HG03439 (cell line): ENCODE results near the gene UFC1.

Experiments used
- ATAC-seq: cut with Tn5 transposase; IDR thresholded peaks from one replicate; pipeline ENCODE4 v1.9.1; 2021; ENCODE audit warnings: mild to moderate bottlenecking, moderate library complexity; ENCODE audit not compliant: unreplicated experiment

Gene UFC1

DNA sequence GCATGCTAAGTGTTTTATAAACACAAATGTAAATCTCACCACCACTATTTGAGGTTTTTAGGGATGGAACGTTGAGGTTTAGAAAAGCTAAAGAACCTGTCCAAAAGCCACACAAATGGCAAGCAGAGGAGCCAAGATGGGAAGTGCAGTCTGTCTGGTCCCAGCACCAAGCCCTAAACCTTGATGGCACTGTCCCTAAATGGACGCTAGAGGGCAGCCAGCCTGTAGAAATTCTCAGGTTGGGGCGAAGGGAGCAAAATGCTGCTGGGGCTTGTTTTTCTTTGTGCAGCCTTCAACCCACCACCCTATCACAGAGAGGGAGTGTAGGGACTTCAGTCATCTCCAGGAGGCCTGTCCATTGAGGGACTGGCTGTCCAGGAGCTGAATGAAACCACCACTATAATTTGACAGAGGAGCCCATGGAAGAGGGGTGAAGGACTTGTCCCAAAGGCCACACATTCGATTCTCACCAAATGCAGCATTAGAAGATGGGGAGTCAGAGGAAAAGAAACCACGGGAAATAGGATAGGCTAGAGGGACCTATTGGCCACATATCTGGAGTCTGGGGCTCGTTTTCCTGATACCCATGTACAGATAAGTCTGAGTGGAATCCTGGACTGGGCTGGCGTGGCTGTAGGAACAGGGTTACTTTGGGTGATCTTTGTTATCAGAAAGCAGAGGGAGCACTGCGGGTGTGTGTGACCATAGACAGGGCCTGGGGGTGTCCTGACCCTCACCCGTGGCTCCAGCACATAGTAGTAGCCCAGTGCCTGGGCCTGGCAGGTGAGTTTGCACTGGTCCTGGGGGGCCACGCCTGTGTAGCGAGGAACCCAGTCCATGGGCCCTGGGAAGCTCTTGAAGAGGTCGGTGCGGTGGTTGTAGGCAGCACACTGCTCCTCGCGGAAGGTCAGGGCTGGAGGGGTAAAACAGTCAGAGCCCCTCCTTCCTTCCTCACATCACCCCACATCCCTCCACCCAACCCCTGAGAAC is 39.0 kb downstream of the UFC1 start:
- no peak for ATAC-seq

DNA sequence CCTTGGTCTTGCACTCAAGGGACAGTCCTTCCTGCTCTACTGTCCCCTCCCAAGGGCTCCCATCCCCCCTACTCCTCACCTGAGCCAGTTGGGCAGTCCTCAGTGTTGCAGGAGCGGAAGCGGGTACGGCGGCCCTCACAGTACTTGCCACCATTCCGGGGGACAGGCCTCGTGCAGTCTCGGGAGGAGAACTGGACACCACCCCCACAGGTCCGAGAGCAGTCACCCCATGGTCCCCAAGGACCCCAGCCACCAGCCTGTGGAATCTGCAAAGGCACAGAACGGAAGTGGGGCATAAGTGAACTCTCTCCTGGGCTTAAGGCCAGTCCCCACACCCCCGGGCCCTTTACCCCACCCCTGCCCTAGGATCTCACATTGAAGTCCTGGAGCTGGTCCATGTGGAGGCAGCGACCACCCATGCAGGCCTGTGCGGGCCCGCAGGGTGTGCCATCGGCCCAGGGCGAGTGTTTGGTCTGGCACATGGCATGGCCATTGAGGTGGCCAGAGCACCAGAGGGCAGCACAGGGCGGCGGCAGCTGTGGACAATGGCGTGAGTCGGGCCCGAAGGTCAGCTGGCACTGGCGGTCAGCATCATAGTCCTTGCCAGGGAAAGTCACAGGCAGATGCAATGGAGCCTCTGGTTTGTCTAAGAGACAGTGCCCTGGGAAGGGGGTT is 39.9 kb downstream of the UFC1 start:
- no peak for ATAC-seq

DNA sequence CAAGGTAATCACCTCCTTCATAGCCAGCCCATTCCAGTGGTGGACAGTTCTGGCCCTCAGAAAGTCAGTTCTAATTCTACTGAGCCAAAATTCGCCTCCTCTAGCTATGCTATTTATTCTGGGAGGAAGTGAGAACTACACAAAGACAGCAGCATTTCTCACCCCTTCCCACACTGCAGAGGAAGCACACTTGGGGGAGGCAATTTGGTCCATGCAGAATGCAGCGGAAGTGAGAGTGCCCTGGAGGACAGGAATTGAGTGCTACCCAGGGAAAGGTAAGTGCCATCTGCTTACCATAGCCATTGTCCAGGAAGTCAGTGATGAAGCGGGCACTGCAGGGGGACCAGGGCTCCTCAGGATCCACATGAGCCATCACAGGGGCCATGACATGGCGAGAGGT is 41.4 kb downstream of the UFC1 start:
- ATAC-seq: no peak

DNA sequence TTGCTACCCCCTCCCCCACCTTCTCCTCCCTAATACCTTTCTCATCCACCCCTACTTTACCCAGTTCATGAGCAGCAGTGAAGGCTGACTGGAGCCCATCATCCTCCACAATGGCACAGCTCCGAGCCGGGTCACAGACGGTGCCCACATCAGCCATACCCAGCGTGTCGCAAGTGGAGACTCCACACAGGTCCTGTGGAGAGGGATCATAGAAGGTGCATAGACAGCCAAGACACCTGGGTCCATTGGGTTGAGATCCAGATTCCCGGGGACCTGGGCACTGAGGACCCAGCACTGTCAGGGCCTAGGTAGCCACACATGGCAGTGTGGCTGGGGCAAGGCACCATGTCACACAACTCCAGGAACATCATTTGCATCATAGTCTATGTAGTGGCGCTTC is 42.3 kb downstream of the UFC1 start:
- ATAC-seq: no peak

DNA sequence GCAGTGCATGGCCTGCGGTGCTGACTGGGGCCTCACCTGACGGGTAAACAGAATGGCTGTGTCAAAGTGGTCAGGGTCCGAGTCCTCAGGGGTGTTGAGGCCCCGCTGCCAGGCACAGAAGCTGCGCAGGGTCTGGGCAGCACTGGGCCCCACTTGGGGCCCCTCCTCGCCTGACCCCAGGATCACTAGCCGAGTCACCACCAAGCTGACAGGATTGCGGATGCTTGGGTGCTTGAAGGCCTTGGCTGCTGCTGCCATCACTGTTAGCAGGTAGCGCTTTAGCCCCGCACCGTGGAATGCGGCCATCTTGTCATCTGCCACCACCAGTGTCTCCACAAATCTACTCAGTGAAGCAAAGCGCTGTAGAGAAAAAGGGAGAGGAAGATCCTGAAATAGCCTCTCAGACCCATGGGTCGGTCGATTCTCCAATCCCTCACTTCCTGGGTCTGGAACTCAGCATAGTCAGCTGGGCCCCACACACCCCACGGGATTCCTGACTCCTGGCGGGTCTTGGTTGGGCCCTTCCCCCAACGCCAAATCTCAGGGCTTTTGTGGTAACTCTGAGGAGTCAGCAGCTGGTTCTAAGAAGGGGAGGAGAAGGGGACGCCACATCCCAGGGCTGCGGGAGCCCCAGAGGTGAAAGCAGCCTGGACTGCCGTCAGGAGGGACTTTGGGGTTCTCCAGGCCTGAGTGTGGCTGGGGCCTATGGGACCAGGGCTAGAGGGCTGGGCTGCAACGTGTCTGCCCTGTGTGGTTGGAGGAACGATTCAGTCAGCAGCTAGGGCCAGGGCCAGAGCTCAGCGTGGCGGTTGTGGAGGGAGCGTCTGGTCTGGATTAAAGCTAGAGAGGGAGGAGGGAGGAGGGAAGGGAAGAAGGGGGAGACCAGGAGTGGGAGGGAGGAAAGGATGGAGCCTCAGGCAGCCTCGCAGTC is 43.0 kb downstream of the UFC1 start:
- ATAC-seq: no peak

DNA sequence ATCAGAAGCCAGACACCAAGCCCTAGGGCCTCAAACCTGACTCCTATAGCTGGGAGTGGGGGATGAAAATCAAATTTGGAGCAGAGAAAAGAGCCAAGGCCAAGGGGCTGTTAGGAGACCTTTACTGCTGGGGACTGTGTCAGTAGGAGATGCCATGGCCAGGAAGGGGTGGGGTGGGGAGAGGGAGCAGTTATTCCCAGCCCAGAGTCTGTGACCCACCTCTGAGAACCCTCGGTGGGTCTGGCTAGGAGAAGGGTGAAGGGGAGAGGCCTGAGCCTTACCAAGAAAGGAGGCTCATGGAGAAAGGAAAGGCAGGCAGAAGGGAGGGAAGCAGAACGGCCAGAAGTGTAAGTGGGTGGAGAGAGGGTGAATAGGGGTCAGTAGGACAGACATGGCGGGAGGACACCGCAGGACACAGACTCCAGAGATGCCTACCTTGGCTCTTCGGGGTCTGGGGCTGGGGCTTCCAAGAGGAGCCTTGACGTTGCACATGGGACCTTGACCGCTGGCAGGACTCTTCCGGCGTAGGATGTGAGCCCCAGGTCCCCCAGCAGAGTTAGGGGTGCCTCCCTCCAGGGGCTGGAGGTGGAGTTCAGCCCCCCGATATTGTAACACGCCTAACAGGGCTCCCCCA is 43.9 kb downstream of the UFC1 start:
- no peak for ATAC-seq

DNA sequence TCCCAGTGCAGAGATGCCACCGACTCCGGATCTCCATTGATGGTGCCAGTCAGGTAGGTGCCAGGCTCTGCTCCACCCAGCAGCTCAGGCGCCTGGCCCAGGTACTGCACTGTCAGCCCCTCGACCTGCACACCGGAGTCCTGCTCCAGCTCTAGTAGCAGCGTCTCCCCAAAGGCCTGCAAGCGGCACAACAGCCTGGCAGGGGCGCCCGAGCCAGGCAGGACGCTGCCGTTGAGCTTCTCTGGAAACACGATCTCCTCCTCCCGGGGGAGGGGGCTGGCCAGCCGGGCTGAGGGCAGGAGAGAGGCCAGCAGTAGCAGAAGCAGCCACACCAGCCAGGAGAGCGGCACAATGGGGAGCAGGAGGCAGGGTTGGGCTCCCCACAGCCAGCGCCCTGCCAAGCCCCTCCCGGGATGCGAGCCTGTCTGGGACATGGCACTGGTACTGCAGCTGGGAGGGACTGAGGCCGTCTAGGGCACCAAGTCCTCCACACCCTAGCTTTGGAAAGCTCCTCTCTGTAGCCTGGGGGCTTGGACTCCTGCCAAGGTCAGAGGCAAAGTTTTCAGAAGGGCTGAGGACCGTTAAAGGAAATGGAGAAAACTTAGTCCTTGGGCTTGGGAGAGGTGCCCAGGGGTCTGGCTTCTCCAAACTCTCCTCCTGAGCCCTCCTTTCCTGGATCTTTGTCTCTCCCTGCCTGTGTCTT is 44.6 kb downstream of the UFC1 start:
- no peak for ATAC-seq

DNA sequence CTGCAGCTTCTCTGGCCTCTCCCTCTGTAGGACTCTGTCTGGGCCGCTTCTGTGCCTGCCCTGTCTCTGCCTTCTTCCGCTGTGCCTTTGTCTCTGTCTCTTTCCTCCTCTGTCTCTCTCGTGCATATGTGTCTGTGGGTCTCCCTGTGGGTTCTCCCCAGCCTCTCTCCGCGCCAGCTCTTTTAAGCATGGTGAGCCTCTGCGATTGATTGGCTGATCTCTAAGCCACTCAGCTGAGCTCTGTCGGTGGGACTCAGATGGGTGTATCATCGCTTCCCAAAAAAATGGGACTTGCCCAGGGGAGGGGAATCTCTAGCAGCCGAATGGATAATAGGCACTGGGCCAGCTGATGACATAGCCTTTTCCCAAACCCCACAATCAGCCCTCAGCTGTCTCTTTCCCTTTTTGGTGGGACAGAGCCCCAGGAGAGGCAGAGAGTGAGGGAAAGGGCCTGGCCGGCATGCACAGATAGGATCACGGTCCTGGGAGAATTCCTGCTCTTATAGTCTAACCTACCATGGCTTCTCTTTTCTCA is 45.2 kb downstream of the UFC1 start, which contains the start of gene ADAMTS4:
Gene ADAMTS4, minus strand, starts transcription at position 158 of the 535 bp plus-strand sequence. CDS start 427 bp downstream, outside the sequence.
- no peak for ATAC-seq

DNA sequence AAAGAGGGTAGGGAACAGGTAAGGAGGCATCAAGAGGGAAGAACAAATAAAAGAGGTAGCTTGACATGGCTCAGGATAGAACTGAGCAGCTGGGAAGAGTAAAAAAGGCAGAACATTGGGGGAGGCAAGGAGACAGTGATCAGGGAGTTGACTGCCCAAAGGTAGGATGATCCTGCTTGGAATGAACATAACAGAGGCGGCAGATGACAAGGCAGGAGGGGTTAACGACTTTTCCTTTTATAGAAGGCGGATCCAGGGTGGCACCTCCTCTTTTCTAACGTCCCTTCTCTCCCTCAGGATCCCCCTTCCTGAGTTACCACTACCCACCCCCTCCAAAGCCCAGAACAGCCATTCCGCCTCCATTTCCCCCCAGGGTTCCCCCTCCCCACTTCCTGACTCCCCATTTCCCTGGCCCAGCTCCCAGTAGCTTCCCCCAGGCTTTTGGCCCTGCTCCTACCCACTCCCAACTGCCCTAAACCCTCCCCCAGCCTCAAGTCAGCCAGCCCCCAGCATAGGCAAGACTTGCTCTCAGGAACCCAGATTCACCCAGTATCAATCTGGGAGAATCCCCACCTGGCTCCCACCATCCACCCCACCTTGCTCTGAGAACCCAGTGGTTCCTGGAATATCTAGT is 45.8 kb downstream of the UFC1 start:
- ATAC-seq: no peak

DNA sequence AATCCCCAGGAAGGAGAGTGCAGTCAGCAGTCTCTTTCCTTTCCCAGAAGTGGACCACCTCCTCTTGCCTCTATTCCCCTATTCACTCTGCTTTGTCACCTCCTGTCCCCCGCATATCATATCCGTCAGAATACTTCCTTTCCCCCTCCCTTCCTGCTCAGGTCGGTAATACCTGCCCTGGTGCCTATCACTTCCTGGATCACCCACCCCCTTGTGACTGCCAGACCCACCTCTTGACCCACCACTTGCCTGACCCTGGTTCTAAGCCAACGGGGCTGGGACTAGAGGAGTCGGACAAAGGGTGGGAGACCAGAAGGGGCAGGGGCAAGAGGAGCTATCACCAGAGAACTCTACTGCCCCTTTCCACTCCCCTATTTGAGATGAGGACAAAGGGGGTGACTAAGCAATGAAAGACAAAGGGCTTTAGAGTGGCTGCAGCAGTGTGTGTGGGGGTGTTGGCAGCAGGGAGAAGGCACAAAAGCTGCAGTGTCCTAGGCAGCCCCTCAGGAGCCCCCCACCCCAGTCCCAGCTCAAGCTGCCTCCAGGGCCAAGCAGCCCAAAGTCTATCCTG is 46.7 kb downstream of the UFC1 start:
- no peak for ATAC-seq

DNA sequence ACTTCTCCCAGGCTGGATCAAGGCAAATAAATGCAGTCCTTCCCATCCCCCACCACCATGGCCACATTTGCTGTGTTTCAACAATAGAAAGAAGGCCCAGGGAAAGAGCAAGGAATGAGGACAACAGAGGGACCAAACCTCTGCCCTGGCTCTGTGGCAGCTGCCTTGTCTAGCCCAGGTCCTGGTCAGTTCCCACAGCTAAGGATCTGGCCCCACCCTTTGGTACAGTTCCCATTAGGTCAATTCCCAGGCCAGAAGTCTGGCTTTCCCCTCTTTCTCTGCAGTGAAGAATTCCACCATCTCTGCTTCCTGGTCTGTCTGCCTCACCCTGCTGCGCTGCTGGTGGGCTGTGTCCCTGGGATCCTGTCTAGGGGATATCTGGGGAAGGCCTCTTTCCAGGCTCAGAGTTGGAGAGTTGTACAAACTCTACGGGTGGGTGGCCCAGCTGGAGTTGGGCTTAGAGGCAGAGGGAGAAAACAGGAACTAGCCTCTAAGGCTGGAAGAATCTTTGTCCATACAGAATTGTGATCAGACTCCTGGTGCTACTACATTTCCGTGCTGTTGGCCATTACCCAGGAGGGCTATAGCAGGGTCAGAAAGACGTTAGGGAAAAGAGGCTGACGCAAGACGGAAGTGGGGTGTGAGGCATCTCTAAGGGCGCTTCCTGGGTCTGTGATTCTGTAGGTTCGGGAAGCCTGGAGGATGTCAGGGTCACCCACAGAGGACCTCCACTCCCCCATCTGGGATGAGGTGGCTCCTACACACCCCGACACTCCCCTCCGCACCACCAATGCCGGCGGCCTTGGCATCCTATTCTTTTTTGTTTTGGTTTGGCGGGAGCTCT is 47.4 kb downstream of the UFC1 start:
- no peak for ATAC-seq

DNA sequence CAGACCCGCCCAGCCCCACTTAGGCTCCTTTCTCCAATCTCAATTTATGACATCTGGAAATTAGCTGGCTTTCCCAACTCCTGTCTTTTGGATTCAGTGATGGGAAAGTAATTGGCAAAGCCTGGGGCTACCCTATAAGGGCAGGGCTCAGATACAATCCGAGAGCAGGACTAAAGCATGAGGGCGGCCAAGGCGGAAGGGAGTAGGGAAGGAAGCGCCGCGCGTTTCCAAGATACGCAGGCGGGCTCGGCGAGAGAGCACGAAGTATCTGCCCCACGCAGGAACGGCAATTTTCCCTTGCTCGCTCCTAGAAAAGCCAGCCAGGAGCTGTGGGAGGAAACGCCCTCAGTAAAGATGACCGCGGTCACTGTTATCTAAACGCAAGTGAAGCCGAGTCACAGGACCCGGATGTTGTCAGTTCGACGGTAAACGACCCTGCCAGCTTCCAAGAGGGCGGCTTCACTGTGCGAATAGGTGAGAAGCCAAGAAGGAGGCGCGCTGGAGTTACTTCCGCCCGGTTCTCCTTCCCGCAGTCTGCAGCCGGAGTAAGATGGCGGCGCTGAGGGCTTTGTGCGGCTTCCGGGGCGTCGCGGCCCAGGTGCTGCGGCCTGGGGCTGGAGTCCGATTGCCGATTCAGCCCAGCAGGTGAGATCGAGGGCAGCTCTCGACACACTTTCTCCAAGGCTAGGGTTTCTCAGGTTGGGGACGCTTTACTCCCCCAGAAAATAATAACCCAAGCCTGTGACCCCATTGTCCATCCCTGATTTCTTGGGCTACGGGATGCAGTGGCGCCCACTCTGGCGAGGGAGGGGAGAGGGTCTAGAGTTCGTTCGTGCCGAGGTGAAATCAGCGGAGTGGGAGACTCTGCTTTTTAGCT is 48.3 kb downstream of the UFC1 start, which contains the start of gene NDUFS2:
Gene NDUFS2, plus strand, starts transcription at position 532 of the 877 bp plus-strand sequence. Its CDS starts 19 bp downstream, at position 551.
- peak; percentile 92 for ATAC-seq

DNA sequence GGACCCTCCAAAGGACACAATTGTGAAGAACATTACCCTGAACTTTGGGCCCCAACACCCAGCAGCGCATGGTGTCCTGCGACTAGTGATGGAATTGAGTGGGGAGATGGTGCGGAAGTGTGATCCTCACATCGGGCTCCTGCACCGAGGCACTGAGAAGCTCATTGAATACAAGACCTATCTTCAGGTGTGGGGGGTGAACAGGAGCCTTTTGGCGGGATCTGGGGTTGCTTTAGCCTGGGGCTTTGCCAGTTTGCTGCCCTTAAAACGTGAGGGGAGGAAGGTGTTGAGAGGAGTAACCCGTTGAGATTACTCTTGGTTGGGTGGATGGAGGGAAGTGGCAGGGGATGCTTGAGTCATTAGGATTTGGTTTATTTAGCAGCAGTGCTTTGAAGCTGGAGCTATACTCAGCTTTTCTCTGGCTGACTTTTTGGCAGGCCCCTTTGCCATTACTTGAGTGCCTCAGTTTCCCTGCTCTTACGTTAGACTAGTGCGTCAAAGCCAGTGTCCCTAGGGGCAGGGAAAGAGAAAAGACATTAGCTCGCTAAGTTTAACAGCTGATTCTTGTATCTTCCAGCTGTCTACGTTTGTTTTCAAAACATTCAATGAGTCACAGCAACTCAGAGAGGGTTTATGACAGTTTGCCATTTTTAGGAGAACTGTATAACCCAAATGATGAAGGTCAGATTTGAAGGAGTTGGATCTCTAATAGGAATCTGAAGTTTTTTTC is 52.8 kb downstream of the UFC1 start:
- no peak for ATAC-seq

DNA sequence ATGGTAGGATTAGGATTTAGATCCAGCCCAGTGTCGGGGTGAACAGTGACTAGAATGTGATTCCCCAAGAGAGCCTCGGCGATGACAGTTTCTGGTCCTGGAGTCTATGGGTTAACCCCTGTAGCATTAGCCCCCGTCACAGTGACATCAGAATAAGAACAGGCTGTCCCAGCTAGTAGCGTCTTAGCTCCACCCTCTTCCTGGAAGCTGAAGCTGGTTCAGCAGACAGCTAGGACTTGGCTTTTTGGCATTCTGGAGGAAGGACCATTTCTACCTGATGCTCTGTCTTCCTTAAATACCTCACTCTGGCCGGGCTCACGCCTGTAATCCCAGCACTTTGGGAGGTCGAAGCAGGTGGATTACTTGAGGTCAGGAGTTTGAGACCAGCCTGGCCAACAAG is 53.4 kb downstream of the UFC1 start:
- no peak for ATAC-seq
